GM12872 (cell line): Measurements from ENCODE around the gene CD109.

ENCODE experiments used
- TF ChIP-seq, protein P1 (sequence below): IDR thresholded peaks from 3 replicates; pipeline ENCODE4 v1.5.1; 2011; ENCODE audit warnings: low read depth, mild to moderate bottlenecking, low read length, moderate library complexity; ENCODE audit not compliant: insufficient read depth

The CD109 gene

DNA sequence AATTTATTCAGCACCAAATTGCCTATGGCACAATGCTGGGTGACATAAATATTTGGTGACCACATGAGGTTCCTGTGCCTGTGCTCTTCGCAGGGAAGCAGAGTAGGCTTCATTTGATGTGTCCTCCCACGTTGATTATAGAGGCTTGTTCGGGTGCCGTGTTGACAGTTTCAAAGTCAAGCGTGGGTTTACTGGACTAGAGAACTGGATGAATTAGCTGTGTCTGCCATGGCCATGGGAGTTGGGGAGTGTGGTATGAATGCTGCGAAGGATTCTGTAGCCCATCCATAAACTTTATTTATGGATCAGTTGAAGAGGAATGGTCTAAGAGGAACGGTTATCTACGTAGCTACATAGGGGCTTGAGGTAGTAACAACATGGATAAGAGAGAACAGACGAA, 11.0 kb downstream of the CD109 start:
- TF ChIP-seq, protein P1, sequence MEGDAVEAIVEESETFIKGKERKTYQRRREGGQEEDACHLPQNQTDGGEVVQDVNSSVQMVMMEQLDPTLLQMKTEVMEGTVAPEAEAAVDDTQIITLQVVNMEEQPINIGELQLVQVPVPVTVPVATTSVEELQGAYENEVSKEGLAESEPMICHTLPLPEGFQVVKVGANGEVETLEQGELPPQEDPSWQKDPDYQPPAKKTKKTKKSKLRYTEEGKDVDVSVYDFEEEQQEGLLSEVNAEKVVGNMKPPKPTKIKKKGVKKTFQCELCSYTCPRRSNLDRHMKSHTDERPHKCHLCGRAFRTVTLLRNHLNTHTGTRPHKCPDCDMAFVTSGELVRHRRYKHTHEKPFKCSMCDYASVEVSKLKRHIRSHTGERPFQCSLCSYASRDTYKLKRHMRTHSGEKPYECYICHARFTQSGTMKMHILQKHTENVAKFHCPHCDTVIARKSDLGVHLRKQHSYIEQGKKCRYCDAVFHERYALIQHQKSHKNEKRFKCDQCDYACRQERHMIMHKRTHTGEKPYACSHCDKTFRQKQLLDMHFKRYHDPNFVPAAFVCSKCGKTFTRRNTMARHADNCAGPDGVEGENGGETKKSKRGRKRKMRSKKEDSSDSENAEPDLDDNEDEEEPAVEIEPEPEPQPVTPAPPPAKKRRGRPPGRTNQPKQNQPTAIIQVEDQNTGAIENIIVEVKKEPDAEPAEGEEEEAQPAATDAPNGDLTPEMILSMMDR: no peak

DNA sequence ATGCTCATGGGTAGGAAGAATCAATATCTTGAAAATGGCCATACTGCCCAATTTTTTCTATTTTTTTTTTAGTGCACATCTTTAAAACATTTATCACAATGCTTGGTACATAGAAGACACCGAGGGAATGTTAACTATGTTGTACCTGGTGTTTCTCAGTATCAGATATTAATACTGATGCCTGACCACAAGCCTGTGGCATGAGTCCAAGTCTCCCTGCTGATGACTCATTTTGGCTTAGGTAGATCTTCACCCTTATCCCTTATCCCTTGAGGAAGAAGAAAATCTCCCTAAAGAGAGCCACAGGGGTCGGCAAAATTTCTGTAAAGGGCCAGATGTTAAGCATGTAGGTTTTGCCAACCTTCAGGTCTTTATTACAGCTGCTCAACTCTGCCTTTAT, 14.5 kb downstream of the CD109 start:
- TF ChIP-seq, protein P1: no peak

- TF ChIP-seq, protein P1: no peak
Measured at GRCh38 chr6:73710948-73711347, 14.9 kb downstream of the CD109 start.

DNA sequence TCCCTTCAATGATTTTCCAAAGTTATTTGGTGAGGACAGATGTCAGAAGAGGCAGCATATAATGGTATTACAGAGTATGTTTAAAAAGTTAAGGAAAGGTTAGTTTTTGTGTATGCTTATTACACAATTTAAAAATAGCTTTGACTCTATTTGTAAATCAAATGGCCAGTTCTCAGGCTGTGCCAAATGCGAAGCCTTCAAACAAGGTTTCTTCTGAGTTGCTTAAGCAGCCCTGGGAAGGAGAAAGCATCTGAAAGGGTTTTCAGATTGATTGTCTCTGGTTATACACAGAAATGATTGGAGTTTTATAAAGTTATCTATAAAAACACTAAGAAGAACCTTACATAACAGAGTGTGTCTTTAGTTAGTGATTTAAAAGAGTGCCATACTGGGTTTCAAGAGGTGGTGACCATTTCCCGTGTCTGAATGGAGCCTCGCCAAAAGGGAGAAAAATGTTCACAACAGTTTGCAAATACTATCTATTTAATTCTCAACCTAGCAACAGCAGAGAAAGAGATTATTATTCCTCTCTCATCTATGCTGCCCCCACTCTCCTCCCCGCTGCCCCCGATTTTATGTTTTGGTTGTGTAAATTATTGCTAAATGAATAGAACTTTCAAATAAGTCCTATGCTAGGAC, 16.7 kb downstream of the CD109 start:
- TF ChIP-seq, protein P1: no peak

DNA sequence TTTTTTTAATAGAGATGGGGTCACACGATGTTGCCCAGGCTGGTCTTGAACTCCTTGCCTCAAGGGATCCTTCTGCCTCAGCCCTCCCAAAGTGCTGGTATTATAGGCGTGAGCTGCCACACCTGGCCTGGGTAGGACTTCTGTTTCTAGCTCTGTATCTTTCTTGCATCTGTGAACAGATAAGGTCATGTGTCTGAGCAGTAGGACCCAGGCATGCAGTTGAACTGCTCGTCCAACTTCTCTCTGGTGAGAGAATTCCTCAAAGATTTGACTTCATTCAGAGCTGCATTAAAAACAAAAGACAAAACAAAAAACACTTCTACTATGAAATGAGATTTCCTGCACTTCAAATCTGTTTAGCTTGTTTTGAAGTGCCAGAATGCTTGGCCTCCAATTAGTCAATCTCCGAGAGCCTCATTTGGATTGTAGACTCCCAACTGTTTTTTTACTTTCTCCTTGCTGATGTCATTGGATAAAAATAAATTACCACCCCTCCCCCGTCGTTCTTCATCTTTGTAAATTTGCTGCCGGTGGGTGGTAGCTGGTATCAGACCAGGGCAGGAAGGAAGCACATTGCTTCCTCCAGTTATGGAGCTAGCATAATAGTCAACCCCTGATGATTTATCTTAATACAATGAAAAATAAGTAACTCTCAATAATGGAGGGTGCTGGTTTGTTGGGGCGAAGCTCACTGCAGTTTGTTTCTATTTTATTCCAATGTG, 17.6 kb downstream of the CD109 start:
- TF ChIP-seq, protein P1: no peak

GRCh38 chr6:73719046-73719445, 23.0 kb downstream of the CD109 start:
- TF ChIP-seq, protein P1: no peak

DNA sequence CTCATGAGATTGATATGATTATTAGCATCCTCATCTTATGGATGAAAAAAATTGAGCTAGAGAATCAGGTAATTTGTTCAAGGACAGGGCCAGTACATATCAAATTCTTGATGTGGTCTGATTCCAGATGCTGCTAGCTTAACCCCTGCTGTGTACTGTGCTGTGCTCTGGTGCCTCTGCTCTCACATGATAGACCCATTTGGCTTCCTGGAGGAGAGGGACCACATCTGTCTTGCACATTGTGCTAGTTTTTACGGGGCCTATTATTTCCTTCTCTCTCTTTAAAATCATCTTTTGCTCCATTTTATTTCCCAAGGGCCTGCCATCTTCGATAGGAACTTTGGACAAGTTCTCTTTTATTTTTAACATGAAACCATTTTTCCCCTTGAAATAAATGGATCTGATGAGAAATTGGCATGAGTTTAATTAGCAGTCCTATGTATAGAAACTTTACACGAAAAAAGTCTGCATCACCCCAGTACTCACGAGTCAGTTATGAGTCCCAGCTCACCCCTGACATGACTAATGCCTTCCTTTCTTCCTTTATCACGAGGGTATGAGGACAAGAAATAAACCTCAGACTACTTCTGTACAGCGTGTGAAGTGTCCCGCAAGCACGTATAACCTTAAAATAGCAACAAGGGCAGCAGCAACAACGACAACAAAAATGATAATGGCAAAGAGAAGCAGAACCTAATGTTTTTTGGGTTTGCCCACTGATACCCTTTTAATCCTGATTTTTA, 26.5 kb downstream of the CD109 start:
- TF ChIP-seq, protein P1: no peak
